Neural progenitor cell (in vitro differentiated cells): Measurements from ENCODE around the gene CEP290.

Experiments used
- CTCF ChIP-seq: fragments of 200-600 bp; sonication (generic); IDR thresholded peaks from 2 replicates; pipeline ENCODE4 v1.5.1; 2017; ENCODE audit warnings: antibody characterized with exemption, mild to moderate bottlenecking
- EZH2phosphoT487 ChIP-seq: fragments of 200-600 bp; sonication (generic); IDR thresholded peaks from 2 replicates; pipeline ENCODE4 v1.6.1; 2017; ENCODE audit warnings: antibody characterized with exemption

GRCh38 chr12:88057994-88058718 is 83.7 kb downstream of the CEP290 start:
- TF ChIP-seq EZH2phosphoT487 (no peak), CTCF (no peak)
